Osteoblast (primary cell): Measurements from ENCODE around the gene MDC1. TPM values are rescaled to one million over a fixed set of nuclear protein-coding genes. Genes with fewer than 3 reads are reported as not detected.

Experiments used
- DNase-seq: peaks from one replicate; pipeline ENCODE4 v3.0.0; 2011; ENCODE audit warnings: low spot score, mixed read lengths; ENCODE audit not compliant: insufficient read length; ENCODE audit errors: missing footprints
- H2AFZ ChIP-seq: 2 replicates; pipeline ENCODE4 v1.6.0; 2011; ENCODE audit warnings: mild to moderate bottlenecking, low read length
- H3K27ac ChIP-seq: 2 replicates; pipeline ENCODE4 v1.5.1; 2011; ENCODE audit warnings: mild to moderate bottlenecking, low read depth, low read length, moderate library complexity
- H3K27me3 ChIP-seq: 2 replicates; pipeline ENCODE4 v1.6.0; 2012; ENCODE audit warnings: mild to moderate bottlenecking, control low read depth, inconsistent platforms, low read length, moderate library complexity; ENCODE audit not compliant: insufficient read depth
- H3K36me3 ChIP-seq: 2 replicates; pipeline ENCODE4 v1.5.1; 2011; ENCODE audit warnings: mild to moderate bottlenecking, low read length, control low read depth, moderate library complexity; ENCODE audit not compliant: insufficient read depth
- H3K4me1 ChIP-seq: 2 replicates; pipeline ENCODE4 v1.5.1; 2011; ENCODE audit warnings: mild to moderate bottlenecking, low read length, control low read depth, moderate library complexity; ENCODE audit not compliant: insufficient read depth
- H3K4me2 ChIP-seq: 2 replicates; pipeline ENCODE4 v1.6.0; 2011; ENCODE audit warnings: mild to moderate bottlenecking, low read length; ENCODE audit not compliant: insufficient read depth
- H3K4me3 ChIP-seq: fragments of 200-600 bp; sonication (generic); 3 replicates; pipeline ENCODE4 v1.5.1; 2012; ENCODE audit warnings: mild to moderate bottlenecking, low read length, inconsistent platforms; ENCODE audit not compliant: insufficient read depth
- H3K79me2 ChIP-seq: 2 replicates; pipeline ENCODE4 v1.6.0; 2012; ENCODE audit warnings: mild to moderate bottlenecking, low read length, control low read depth, inconsistent platforms; ENCODE audit not compliant: insufficient read depth
- H3K9me3 ChIP-seq: 2 replicates; pipeline ENCODE4 v1.5.1; 2011; ENCODE audit warnings: low read depth, low read length, control low read depth
- H4K20me1 ChIP-seq: 2 replicates; pipeline ENCODE4 v1.6.0; 2012; ENCODE audit warnings: mild to moderate bottlenecking, low read length, control low read depth; ENCODE audit not compliant: insufficient read depth
- total RNA-seq: library from RNA; depleted of rRNA; stranded (reverse); fragments of >200 nt; gene quantifications from 2 replicates; pipeline ENCODE4 v1.2.3, GENCODE V29; 2012
- TF ChIP-seq, protein P1 (sequence below): IDR thresholded peaks from 2 replicates; pipeline ENCODE4 v1.5.1; 2011; ENCODE audit warnings: mild to moderate bottlenecking, low read depth, low read length, moderate library complexity; ENCODE audit errors: extremely low read depth

The MDC1 gene
- total RNA-seq, 1 donor: 5.1 TPM

DNA sequence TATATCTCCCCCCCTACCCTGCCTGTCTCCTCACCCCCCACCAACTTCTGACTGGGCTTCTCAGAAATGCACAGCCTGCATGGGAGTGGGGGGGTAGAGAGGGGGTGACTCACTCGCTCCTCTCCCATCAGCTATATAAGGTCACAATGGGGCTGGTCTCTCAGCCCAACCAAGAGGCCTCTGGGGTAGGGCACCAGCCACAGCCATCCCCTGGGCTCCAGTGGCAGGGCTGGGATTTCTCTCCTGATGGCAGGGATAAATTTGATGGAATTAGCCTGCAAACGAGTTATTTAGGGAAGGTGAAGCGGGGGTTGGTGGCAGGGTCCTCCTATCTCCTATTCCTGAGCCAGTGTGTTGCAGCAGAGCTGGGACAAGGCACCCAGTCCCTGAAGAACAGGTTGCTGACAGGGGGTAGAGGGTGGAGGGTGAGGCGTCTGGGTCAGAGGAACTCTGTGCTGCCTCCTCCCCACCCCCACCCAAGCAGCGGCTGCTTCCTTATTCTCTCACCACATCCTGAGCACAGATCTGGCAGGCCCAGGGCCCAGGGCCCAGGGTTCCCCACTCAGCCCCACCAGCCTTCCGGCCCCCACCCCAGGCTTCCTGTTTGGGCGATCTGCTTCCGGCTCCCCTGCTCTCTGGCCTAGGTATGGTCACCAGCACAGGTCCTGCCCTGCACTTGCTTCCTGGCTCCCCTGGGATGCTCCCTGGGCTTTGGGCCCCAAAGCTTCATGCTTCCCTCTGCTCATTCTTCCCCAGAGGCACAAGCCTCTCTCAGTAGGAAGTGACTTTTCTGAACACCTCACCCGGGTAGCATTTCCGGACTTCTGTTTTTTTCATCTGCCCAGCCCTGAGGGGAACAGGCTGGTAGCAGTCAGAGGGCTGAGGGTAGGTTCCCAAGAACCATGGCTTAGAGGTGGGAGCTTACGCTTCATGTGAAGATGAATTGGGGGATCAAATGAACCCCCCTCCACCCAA lies 34.7 kb downstream of the MDC1 start:
- peaks cover 74% of the 10 kb centered on the region for H4K20me1 ChIP-seq

DNA sequence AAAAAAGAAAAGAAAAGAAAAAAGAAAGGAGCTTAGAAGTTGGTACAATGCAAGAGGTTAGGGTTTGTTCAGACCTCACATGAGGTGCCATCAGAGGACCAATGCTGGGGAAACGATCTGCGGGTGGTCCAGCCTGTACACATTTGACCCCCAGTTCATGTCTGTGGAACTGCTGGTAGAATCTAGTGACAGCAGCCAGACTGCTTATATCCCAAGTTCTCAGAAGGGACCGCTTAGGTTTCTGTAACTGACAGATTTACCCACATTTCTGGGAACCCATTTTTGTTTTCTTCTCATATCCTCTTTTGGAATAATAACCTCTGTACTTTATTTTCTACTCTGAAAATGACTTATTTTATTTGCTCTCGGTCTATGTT lies 35.3 kb downstream of the MDC1 start:
- H3K4me3 ChIP-seq: peak overlapping the region; percentile 96

More for the DNA sequence above, 34.7 kb downstream of the MDC1 start:
- peak overlapping the region; percentile 96 for H3K4me2 ChIP-seq
- peak overlapping the region; percentile 96 for H3K4me3 ChIP-seq
- no peaks in the 10 kb centered on the region for H3K27me3 ChIP-seq
- H3K79me2 ChIP-seq: peaks cover 90% of the 10 kb centered on the region
- H2AFZ ChIP-seq: no peak overlapping the region
- no peaks in the 10 kb centered on the region for H3K9me3 ChIP-seq
- TF ChIP-seq, protein P1, sequence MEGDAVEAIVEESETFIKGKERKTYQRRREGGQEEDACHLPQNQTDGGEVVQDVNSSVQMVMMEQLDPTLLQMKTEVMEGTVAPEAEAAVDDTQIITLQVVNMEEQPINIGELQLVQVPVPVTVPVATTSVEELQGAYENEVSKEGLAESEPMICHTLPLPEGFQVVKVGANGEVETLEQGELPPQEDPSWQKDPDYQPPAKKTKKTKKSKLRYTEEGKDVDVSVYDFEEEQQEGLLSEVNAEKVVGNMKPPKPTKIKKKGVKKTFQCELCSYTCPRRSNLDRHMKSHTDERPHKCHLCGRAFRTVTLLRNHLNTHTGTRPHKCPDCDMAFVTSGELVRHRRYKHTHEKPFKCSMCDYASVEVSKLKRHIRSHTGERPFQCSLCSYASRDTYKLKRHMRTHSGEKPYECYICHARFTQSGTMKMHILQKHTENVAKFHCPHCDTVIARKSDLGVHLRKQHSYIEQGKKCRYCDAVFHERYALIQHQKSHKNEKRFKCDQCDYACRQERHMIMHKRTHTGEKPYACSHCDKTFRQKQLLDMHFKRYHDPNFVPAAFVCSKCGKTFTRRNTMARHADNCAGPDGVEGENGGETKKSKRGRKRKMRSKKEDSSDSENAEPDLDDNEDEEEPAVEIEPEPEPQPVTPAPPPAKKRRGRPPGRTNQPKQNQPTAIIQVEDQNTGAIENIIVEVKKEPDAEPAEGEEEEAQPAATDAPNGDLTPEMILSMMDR: no peak
- H3K4me1 ChIP-seq: peaks cover 48% of the 10 kb centered on the region
- H3K36me3 ChIP-seq: peaks cover 55% of the 10 kb centered on the region
- peak; percentile 93 for DNase-seq
- peak overlapping the region; percentile 78 for H3K27ac ChIP-seq

DNA sequence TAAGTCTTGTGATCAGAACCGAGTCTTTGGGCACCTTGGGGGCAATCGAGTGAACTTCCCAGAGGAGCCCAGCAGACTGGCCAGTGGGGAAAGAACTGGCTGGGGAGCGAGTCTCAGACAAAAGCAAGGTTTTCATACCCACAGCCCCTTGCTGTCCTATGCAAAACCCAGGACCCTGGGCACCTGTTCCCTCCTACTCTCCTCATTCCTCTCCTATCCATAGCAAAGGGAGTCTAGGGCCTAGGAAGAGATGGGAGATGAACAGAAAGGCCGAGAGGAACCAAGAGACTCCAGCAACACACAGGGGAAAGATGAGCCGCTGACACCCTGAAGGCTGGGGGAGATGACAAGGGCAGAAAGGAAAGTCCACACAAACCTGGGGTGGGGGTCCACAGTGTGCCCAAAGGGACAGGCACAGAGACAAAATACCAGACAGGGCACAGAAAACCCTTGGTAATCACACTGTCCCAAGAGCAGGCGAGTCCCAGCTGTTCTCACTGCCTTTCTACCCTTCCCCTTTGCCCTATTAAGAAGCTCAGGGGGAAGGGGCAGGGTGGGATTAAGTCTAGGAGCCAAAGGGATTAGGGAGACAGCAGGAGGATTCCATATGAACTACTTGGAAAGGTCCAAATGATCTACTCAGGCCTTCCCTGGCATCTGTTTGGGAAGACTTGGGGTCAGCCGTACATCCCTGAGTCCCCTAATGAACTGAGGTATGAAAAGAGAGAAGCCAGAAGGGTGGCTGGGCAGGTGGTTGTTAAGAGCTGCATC lies 37.1 kb downstream of the MDC1 start:
- Histone ChIP-seq H3K4me3 (peak overlapping the region; percentile 48), H3K36me3 (peaks cover 71% of the 10 kb centered on the region), H4K20me1 (peaks cover 68% of the 10 kb centered on the region), H3K79me2 (peaks cover 80% of the 10 kb centered on the region), H3K4me1 (peaks cover 43% of the 10 kb centered on the region), H2AFZ (no peak overlapping the region), H3K27me3 (no peaks in the 10 kb centered on the region), H3K9me3 (no peaks in the 10 kb centered on the region), H3K27ac (peak overlapping the region; percentile 45), H3K4me2 (peak overlapping the region; percentile 96)
- DNase-seq: peak; percentile 65
- TF ChIP-seq, protein P1: no peak

More for the DNA sequence above, 35.3 kb downstream of the MDC1 start:
- Histone ChIP-seq H2AFZ (no peak overlapping the region), H3K27ac (peak overlapping the region; percentile 78), H3K79me2 (peaks cover 92% of the 10 kb centered on the region), H3K36me3 (peaks cover 62% of the 10 kb centered on the region), H3K27me3 (no peaks in the 10 kb centered on the region), H3K4me1 (peaks cover 48% of the 10 kb centered on the region), H3K9me3 (no peaks in the 10 kb centered on the region), H4K20me1 (peaks cover 77% of the 10 kb centered on the region), H3K4me2 (peak overlapping the region; percentile 96)
- DNase-seq: no peak
- TF ChIP-seq, protein P1: no peak
